Prostate gland (tissue), 2 donors: ENCODE results near the gene EIF1AX. TPM values are rescaled to one million over a fixed set of nuclear protein-coding genes. Genes with fewer than 3 reads are reported as not detected.

Experiments used
- DNase-seq: peaks from one replicate; pipeline ENCODE4 v3.0.0-alpha.2; 2019; ENCODE audit warnings: low spot score
- H3K27ac ChIP-seq, 2 donors: fragments of 200-600 bp; sonication (generic); 2 replicates each; pipeline ENCODE4 v1.5.1; 2017 to 2019
- H3K27me3 ChIP-seq: fragments of 200-600 bp; sonication (generic); replicated peaks from 2 replicates; pipeline ENCODE4 v1.5.1; 2019; ENCODE audit not compliant: insufficient read depth
- H3K36me3 ChIP-seq, 2 donors: fragments of 200-600 bp; sonication (generic); 1 replicate in 1 of 2; 2 replicates in 1 of 2; pipeline versions ENCODE4 v1.5.1 to v1.8.1; 2017 to 2019
- H3K4me1 ChIP-seq: fragments of 200-600 bp; sonication (generic); replicated peaks from 2 replicates; pipeline ENCODE4 v1.5.1; 2019
- H3K4me3 ChIP-seq, 2 donors: fragments of 200-600 bp; sonication (generic); 2 replicates each; pipeline ENCODE4 v1.5.1; 2017 to 2019
- H3K9me3 ChIP-seq: fragments of 200-600 bp; sonication (generic); 2 replicates; pipeline ENCODE4 v1.5.1; 2017
- POLR2A ChIP-seq: fragments of 450-650 bp; IDR thresholded peaks from one replicate; pipeline ENCODE4 v1.6.1; 2016; ENCODE audit warnings: antibody characterized with exemption, mild to moderate bottlenecking
- POLR2AphosphoS5 ChIP-seq: sonication (generic); formaldehyde crosslinking; IDR thresholded peaks from one replicate; pipeline ENCODE4 v1.6.1; 2017; ENCODE audit warnings: antibody characterized with exemption
- WGBS: methylation state at CpG from one replicate; pipeline ENCODE4 v1.1.5; 2018; 5-methylcytosine and 5-hydroxymethylcytosine counted together
- intact Hi-C: fragments of 100-400 bp; cut with DNase I; formaldehyde crosslinking; loops from one replicate; pipeline ENCODE4 v1.14.2; 2022
- total RNA-seq, 2 donors: library from RNA; depleted of rRNA; stranded (reverse); fragments of >200 nt; gene quantifications; one replicate each; pipeline ENCODE4 v1.1.0, GENCODE V29; 2016
- TF ChIP-seq, protein P1 (sequence below), 4 experiments: fragments of 200-600 bp in 2 of 4; fragments of 450-650 bp in 2 of 4; sonication (generic) in 2 of 4; IDR thresholded peaks; 1 replicate in 3 of 4; 2 replicates in 1 of 4; pipeline ENCODE4 v1.5.1; 2016 to 2019; ENCODE audit warnings: antibody characterized with exemption in 4 of 4, mild to moderate bottlenecking in 2 of 4, moderate library complexity in 2 of 4

Gene EIF1AX
- total RNA-seq, 2 donors from 2014 or later: 28.0 to 51.3 TPM

DNA sequence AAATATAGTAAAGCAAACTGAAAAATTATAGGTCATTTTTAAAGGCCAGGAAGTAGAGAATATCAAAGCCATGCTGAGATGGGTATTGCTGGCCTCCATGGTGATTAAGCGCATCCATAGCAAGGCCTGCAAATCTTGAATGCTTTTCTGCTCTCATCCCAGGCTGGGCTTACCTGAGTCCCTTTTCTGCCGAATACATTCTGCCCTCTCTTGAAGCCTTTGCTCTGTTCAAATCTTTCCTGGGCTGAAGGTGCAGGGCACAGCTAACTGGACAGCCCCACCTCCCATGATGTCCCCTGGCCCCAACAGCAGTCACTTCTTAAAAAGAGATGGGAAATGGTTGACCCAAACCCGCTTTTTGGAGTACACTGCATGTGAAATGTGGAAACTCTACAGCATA, 10.1 kb upstream of the EIF1AX start:
- WGBS: 95% methylated on average over 3 of the region's 3 CpGs
- TF ChIP-seq POLR2AphosphoS5: no peak
- TF ChIP-seq, protein P1, sequence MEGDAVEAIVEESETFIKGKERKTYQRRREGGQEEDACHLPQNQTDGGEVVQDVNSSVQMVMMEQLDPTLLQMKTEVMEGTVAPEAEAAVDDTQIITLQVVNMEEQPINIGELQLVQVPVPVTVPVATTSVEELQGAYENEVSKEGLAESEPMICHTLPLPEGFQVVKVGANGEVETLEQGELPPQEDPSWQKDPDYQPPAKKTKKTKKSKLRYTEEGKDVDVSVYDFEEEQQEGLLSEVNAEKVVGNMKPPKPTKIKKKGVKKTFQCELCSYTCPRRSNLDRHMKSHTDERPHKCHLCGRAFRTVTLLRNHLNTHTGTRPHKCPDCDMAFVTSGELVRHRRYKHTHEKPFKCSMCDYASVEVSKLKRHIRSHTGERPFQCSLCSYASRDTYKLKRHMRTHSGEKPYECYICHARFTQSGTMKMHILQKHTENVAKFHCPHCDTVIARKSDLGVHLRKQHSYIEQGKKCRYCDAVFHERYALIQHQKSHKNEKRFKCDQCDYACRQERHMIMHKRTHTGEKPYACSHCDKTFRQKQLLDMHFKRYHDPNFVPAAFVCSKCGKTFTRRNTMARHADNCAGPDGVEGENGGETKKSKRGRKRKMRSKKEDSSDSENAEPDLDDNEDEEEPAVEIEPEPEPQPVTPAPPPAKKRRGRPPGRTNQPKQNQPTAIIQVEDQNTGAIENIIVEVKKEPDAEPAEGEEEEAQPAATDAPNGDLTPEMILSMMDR (IDR thresholded peaks at IDR 0.05): no peak
- no peak for TF ChIP-seq POLR2A
- no peaks in the 10 kb centered on the region for H3K27me3 ChIP-seq
- DNase-seq: no peak
- H3K27ac ChIP-seq: no peak overlapping the region
- H3K36me3 ChIP-seq: no peaks in the 10 kb centered on the region
- no peaks in the 10 kb centered on the region for H3K9me3 ChIP-seq
- no peaks in the 10 kb centered on the region for H3K4me1 ChIP-seq
- no peak overlapping the region for H3K4me3 ChIP-seq
- intact Hi-C loops: no loop called here

DNA sequence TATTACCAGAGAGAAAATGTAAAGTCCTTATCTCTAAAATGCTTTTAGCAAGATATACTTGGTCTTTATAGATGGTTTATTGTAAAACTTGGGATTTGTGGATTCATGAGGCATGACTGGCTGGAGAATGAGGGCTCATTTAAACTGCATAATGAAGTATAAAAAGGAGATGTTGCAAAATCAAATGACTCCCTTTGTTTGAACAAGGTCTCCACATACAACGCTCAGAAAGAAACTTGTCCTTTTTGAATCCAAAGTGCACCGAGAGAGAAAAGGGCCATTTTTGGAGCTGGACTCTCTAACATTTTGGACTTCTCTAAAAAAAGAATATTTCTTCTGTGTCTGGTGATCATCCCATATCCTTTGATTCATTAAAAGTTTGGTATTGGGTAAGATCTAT, 7.7 kb upstream of the EIF1AX start:
- H3K27me3 ChIP-seq: no peaks in the 10 kb centered on the region
- intact Hi-C loops: no loop called here
- H3K36me3 ChIP-seq: no peaks in the 10 kb centered on the region
- 78% methylated on average over 2 of the region's 2 CpGs for WGBS
- no peaks in the 10 kb centered on the region for H3K9me3 ChIP-seq
- H3K4me3 ChIP-seq: no peak overlapping the region
- no peak for DNase-seq
- H3K27ac ChIP-seq: no peak overlapping the region
- H3K4me1 ChIP-seq: no peaks in the 10 kb centered on the region
- no peak for TF ChIP-seq POLR2AphosphoS5
- no peak for TF ChIP-seq POLR2A
- TF ChIP-seq, protein P1 (IDR thresholded peaks at IDR 0.05): no peak

DNA sequence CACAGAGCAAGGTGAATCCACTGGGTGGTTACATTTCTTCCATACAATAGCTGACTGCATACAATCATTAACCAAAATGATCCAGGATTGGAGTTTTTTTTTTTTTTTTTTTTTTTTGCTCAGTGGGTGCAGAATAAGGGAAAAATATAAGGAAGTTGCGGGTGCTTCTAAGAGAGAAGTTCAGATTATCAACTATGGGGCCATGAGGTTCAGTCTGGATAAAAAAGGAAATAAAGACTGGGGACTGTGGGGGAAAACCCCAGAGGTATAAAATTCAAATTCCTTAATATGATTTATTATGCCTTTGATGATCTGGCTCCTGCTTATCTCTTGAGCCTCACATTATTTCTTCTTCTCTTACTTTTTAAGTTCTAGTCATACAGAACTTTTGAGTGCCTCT, 5.9 kb upstream of the EIF1AX start:
- DNase-seq: no peak
- 92% methylated on average over 1 of the region's 1 CpG for WGBS
- Histone ChIP-seq H3K36me3 (no peaks in the 10 kb centered on the region), H3K4me3 (no peak overlapping the region), H3K4me1 (no peaks in the 10 kb centered on the region), H3K9me3 (no peaks in the 10 kb centered on the region), H3K27ac (no peak overlapping the region), H3K27me3 (no peaks in the 10 kb centered on the region)
- intact Hi-C loops: no loop called here
- TF ChIP-seq, protein P1 (IDR thresholded peaks at IDR 0.05): no peak
- TF ChIP-seq POLR2A: no peak
- no peak for TF ChIP-seq POLR2AphosphoS5

DNA sequence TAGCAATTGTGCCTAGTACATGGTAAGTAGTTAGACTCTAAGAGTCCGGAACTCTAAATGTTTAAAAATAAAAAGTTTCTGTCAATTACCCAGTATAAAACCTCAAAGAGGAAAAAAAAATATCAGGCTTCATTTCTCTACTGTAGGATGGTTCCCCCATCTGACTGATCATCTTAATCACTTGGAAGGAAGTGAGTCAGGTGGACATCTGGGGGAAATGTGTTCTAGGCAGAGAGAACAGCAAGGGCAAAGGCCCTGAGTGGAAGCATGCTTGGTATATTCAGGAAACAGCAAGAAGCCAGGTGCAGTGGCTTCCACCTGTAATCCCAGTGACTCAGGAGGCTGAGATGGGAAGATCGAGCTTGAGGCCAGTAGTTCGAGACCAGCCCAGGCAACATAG, 2.9 kb upstream of the EIF1AX start:
- no peaks in the 10 kb centered on the region for H3K36me3 ChIP-seq
- no peak overlapping the region for H3K27ac ChIP-seq
- TF ChIP-seq POLR2AphosphoS5: no peak
- no peak for TF ChIP-seq POLR2A
- TF ChIP-seq, protein P1 (IDR thresholded peaks at IDR 0.05): no peak
- DNase-seq: no peak
- no peaks in the 10 kb centered on the region for H3K9me3 ChIP-seq
- H3K4me3 ChIP-seq: no peak overlapping the region
- H3K27me3 ChIP-seq: no peaks in the 10 kb centered on the region
- 96% methylated on average over 3 of the region's 3 CpGs for WGBS
- intact Hi-C loops: loop anchor here (5.0 kb wide), 1 partner anchor 123 kb away; the partner anchor contains the start of gene RPS6KA3
- H3K4me1 ChIP-seq: no peaks in the 10 kb centered on the region

DNA sequence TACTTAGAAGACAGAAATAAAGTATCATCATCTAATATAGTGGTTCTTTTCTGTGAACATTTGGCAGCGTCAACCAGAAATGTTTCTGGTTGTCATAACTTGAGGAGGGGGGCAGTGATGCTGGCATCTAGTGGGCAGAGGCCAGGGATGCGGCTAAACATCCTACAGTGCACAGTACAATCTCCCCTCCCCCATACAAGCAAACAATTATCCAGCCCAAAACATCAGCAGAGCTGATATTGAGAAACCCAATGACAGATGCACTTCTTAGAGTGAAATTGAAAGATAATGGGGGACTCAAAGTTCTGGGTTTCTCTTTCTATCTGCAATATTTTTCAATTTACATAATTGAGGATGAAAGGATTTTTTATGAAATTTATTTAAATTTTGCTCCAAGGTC, 1.9 kb upstream of the EIF1AX start:
- H3K4me1 ChIP-seq: no peaks in the 10 kb centered on the region
- H3K9me3 ChIP-seq: no peaks in the 10 kb centered on the region
- H3K27ac ChIP-seq: no peak overlapping the region
- H3K27me3 ChIP-seq: no peaks in the 10 kb centered on the region
- no peaks in the 10 kb centered on the region for H3K36me3 ChIP-seq
- TF ChIP-seq, protein P1 (IDR thresholded peaks at IDR 0.05): no peak
- TF ChIP-seq POLR2A: no peak
- no peak for DNase-seq
- no peak overlapping the region for H3K4me3 ChIP-seq
- 60% methylated on average over 2 of the region's 2 CpGs for WGBS
- intact Hi-C loops: loop anchor here (5.0 kb wide), 1 partner anchor 124 kb away; the partner anchor contains the start of gene RPS6KA3
